Right renal cortex interstitium (tissue), 3 donors: ENCODE results near the gene C1orf198. TPM values are rescaled to one million over a fixed set of nuclear protein-coding genes. Genes with fewer than 3 reads are reported as not detected.
A peak's percentile ranks its signal among the peaks of the same experiment; 100 is the strongest.

Experiments
- DNase-seq, 3 donors: peaks; one replicate each; pipeline ENCODE4 v3.0.0-alpha.2; 2013; ENCODE audit warnings: low read depth in 3 of 3, low spot score in 2 of 3
- polyA plus RNA-seq, 3 donors: library from polyadenylated mRNA; unstranded; fragments of 120-200 nt; gene quantifications; one replicate each; pipeline ENCODE4 v1.2.1, GENCODE V29; 2013; ENCODE audit not compliant: insufficient read length in 3 of 3

The C1orf198 gene
- polyA plus RNA-seq, 3 donors, result 76.1 to 85.0 (median 80.5) TPM

- no peak for DNase-seq
These were observed 52.3 kb downstream of the C1orf198 start for GRCh38 chr1:230816018-230816417.

- DNase-seq, result no peak
These were observed 53.2 kb downstream of the C1orf198 start for GRCh38 chr1:230814949-230815692.

GRCh38 chr1:230812568-230812967 lies 55.8 kb downstream of the C1orf198 start:
- DNase-seq, result no peak

- no peak for DNase-seq
These were observed 58.9 kb downstream of the C1orf198 start for GRCh38 chr1:230809256-230809990.

- DNase-seq, result no peak
These were observed 59.9 kb downstream of the C1orf198 start for GRCh38 chr1:230808281-230808872.

- no peak for DNase-seq
These were observed 60.6 kb downstream of the C1orf198 start for GRCh38 chr1:230807561-230808280.

GRCh38 chr1:230807029-230807428 lies 61.3 kb downstream of the C1orf198 start:
- DNase-seq, result no peak

- no peak for DNase-seq
These were observed 61.8 kb downstream of the C1orf198 start for GRCh38 chr1:230806552-230806951.

- no peak for DNase-seq
These were observed 63.9 kb downstream of the C1orf198 start for GRCh38 chr1:230804396-230804795.

GRCh38 chr1:230800891-230801840 lies 67.2 kb downstream of the C1orf198 start:
- DNase-seq, result no peak

- DNase-seq, result no peak
These were observed 69.8 kb downstream of the C1orf198 start for GRCh38 chr1:230798491-230798890.

GRCh38 chr1:230797942-230798365 lies 70.4 kb downstream of the C1orf198 start:
- DNase-seq, result peak; percentile 36 to 47 (median 41)

- no peak for DNase-seq
These were observed 70.9 kb downstream of the C1orf198 start for GRCh38 chr1:230797376-230797920.

- DNase-seq, result no peak
These were observed 71.7 kb downstream of the C1orf198 start for GRCh38 chr1:230796626-230797025.

- no peak for DNase-seq
These were observed 73.3 kb downstream of the C1orf198 start for GRCh38 chr1:230794871-230795605.

- DNase-seq, result no peak
These were observed 73.9 kb downstream of the C1orf198 start for GRCh38 chr1:230794431-230794830.

- DNase-seq, result no peak
These were observed 74.9 kb downstream of the C1orf198 start for GRCh38 chr1:230793463-230793745.

GRCh38 chr1:230792691-230793462 lies 75.4 kb downstream of the C1orf198 start:
- no peak for DNase-seq
